ENCODE measurements around the gene SPDYC.

GRCh38 chr11:65148657-65149056 is 21.4 kb upstream of the SPDYC start:
- no peak for TF ChIP-seq MYNN (IDR thresholded peaks at IDR 0.05)
- TF ChIP-seq MYNN (CRISPR knock-in tag; IDR thresholded peaks at IDR 0.05): no peak
- TF ChIP-seq RBM34 (IDR thresholded peaks at IDR 0.05; ENCODE audit: borderline replicate concordance, insufficient read depth, low read length): no peak
- no peak for TF ChIP-seq CCAR2 (IDR thresholded peaks at IDR 0.05; ENCODE audit: low read depth, low read length)
- no peak for TF ChIP-seq MEIS2 (IDR thresholded peaks at IDR 0.05; ENCODE audit: partially characterized antibody)
- no peak for TF ChIP-seq ELF1 (tag; IDR thresholded peaks at IDR 0.05)
- TF ChIP-seq POLR2AphosphoS5 (IDR thresholded peaks at IDR 0.05; ENCODE audit: control insufficient read depth, insufficient read depth, low read depth, low read length): no peak
- TF ChIP-seq MAZ (CRISPR knock-in tag; conservative IDR thresholded peaks at IDR 0.05 in 1 of 2, IDR thresholded peaks at IDR 0.05 in 1 of 2): no peak
- TF ChIP-seq, protein P1, sequence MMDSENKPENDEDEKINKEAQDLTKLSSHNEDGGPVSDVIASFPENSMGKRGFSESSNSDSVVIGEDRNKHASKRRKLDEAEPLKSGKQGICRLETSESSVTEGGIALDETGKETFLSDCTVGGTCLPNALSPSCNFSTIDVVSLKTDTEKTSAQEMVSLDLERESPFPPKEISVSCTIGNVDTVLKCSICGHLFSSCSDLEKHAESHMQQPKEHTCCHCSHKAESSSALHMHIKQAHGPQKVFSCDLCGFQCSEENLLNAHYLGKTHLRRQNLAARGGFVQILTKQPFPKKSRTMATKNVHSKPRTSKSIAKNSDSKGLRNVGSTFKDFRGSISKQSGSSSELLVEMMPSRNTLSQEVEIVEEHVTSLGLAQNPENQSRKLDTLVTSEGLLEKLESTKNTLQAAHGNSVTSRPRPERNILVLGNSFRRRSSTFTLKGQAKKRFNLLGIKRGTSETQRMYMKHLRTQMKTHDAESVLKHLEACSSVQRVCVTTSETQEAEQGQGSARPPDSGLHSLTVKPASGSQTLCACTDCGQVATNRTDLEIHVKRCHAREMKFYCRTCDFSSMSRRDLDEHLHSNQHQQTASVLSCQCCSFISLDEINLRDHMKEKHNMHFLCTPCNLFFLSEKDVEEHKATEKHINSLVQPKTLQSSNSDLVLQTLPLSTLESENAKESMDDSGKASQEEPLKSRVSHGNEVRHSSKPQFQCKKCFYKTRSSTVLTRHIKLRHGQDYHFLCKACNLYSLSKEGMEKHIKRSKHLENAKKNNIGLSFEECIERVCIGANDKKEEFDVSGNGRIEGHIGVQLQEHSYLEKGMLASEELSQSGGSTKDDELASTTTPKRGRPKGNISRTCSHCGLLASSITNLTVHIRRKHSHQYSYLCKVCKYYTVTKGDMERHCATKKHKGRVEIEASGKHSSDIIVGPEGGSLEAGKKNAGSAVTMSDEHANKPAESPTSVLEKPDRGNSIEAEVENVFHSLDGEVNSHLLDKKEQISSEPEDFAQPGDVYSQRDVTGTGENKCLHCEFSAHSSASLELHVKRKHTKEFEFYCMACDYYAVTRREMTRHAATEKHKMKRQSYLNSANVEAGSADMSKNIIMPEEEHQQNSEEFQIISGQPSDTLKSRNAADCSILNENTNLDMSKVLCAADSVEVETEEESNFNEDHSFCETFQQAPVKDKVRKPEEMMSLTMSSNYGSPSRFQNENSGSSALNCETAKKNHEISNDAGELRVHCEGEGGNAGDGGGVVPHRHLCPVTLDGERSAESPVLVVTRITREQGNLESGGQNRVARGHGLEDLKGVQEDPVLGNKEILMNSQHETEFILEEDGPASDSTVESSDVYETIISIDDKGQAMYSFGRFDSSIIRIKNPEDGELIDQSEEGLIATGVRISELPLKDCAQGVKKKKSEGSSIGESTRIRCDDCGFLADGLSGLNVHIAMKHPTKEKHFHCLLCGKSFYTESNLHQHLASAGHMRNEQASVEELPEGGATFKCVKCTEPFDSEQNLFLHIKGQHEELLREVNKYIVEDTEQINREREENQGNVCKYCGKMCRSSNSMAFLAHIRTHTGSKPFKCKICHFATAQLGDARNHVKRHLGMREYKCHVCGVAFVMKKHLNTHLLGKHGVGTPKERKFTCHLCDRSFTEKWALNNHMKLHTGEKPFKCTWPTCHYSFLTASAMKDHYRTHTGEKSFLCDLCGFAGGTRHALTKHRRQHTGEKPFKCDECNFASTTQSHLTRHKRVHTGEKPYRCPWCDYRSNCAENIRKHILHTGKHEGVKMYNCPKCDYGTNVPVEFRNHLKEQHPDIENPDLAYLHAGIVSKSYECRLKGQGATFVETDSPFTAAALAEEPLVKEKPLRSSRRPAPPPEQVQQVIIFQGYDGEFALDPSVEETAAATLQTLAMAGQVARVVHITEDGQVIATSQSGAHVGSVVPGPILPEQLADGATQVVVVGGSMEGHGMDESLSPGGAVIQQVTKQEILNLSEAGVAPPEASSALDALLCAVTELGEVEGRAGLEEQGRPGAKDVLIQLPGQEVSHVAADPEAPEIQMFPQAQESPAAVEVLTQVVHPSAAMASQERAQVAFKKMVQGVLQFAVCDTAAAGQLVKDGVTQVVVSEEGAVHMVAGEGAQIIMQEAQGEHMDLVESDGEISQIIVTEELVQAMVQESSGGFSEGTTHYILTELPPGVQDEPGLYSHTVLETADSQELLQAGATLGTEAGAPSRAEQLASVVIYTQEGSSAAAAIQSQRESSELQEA (IDR thresholded peaks at IDR 0.05; ENCODE audit: low read depth): no peak
- no peak for TF ChIP-seq ZZZ3 (IDR thresholded peaks at IDR 0.05)
- TF ChIP-seq, protein P2, sequence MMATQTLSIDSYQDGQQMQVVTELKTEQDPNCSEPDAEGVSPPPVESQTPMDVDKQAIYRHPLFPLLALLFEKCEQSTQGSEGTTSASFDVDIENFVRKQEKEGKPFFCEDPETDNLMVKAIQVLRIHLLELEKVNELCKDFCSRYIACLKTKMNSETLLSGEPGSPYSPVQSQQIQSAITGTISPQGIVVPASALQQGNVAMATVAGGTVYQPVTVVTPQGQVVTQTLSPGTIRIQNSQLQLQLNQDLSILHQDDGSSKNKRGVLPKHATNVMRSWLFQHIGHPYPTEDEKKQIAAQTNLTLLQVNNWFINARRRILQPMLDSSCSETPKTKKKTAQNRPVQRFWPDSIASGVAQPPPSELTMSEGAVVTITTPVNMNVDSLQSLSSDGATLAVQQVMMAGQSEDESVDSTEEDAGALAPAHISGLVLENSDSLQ (IDR thresholded peaks at IDR 0.05): no peak
- TF ChIP-seq, protein P3, sequence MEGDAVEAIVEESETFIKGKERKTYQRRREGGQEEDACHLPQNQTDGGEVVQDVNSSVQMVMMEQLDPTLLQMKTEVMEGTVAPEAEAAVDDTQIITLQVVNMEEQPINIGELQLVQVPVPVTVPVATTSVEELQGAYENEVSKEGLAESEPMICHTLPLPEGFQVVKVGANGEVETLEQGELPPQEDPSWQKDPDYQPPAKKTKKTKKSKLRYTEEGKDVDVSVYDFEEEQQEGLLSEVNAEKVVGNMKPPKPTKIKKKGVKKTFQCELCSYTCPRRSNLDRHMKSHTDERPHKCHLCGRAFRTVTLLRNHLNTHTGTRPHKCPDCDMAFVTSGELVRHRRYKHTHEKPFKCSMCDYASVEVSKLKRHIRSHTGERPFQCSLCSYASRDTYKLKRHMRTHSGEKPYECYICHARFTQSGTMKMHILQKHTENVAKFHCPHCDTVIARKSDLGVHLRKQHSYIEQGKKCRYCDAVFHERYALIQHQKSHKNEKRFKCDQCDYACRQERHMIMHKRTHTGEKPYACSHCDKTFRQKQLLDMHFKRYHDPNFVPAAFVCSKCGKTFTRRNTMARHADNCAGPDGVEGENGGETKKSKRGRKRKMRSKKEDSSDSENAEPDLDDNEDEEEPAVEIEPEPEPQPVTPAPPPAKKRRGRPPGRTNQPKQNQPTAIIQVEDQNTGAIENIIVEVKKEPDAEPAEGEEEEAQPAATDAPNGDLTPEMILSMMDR (IDR thresholded peaks at IDR 0.05 in 2 of 3, conservative IDR thresholded peaks at IDR 0.05 in 1 of 3; ENCODE audit: insufficient read depth in 2 of 3, low read depth in 1 of 3, low read length in 3 of 3): no peak
